CD8-positive, alpha-beta memory T cell (primary cell): ENCODE results near the gene NAPB. TPM values are rescaled to one million over a fixed set of nuclear protein-coding genes. Genes with fewer than 3 reads are reported as not detected.

Experiments
- CTCF ChIA-PET: fragments of 350-600 bp; sonication (Branson Sonifier 250); formaldehyde crosslinking; loops from one replicate; lab custom pipeline; 2021; ENCODE audit warnings: antibody characterized with exemption; lab: Charles Lee
- POLR2A ChIA-PET: fragments of 350-600 bp; sonication (Branson Sonifier 250); formaldehyde crosslinking; loops from one replicate; lab custom pipeline; 2021; ENCODE audit warnings: antibody characterized with exemption; lab: Charles Lee
- DNase-seq, 5 donors: peaks; one replicate each; pipeline versions ENCODE4 v3.0.0 to v3.0.0-alpha.2; 2020 to 2022; ENCODE audit warnings: mixed read lengths in 1 of 5
- H3K27ac ChIP-seq: one replicate; pipeline ENCODE4 v1.7.0; 2013; ENCODE audit warnings: low read depth, mild to moderate bottlenecking, low read length, moderate library complexity
- H3K27me3 ChIP-seq: 2 replicates; pipeline ENCODE4 v1.7.0; 2013; ENCODE audit warnings: low read length, mild to moderate bottlenecking; ENCODE audit not compliant: insufficient read depth, poor library complexity, severe bottlenecking
- H3K36me3 ChIP-seq: 2 replicates; pipeline ENCODE4 v1.7.0; 2013; ENCODE audit warnings: mild to moderate bottlenecking, low read length, moderate library complexity; ENCODE audit not compliant: insufficient read depth
- H3K4me1 ChIP-seq: 2 replicates; pipeline ENCODE4 v1.7.0; 2013; ENCODE audit warnings: mild to moderate bottlenecking, low read length, moderate library complexity; ENCODE audit not compliant: insufficient read depth
- H3K4me3 ChIP-seq: 2 replicates; pipeline ENCODE4 v1.7.0; 2013; ENCODE audit warnings: mild to moderate bottlenecking, low read length
- H3K9me3 ChIP-seq: 2 replicates; pipeline ENCODE4 v1.7.0; 2013; ENCODE audit warnings: mild to moderate bottlenecking, low read length
- H3K27ac Mint-ChIP-seq, 8 donors: one replicate each; pipeline ENCODE4 v1.8.0; 2020 to 2021; ENCODE audit warnings: mixed read lengths in 8 of 8, mild to moderate bottlenecking in 6 of 8, inconsistent platforms in 3 of 8, moderate library complexity in 3 of 8
- H3K27me3 Mint-ChIP-seq, 2 donors: one replicate each; pipeline ENCODE4 v1.8.0; 2020 to 2021; ENCODE audit warnings: mixed read lengths in 2 of 2, mild to moderate bottlenecking in 1 of 2, moderate library complexity in 1 of 2
- H3K36me3 Mint-ChIP-seq, 3 donors: one replicate each; pipeline ENCODE4 v1.8.0; 2020 to 2021; ENCODE audit warnings: mixed read lengths in 3 of 3, inconsistent platforms in 1 of 3, mild to moderate bottlenecking in 1 of 3
- H3K4me1 Mint-ChIP-seq, 3 donors: one replicate each; pipeline ENCODE4 v1.8.0; 2020 to 2021; ENCODE audit warnings: mixed read lengths in 3 of 3, inconsistent platforms in 1 of 3, mild to moderate bottlenecking in 1 of 3
- H3K4me3 Mint-ChIP-seq, 7 donors: one replicate each; pipeline ENCODE4 v1.8.0; 2020 to 2021; ENCODE audit warnings: mixed read lengths in 7 of 7, mild to moderate bottlenecking in 6 of 7, moderate library complexity in 4 of 7, inconsistent platforms in 2 of 7
- H3K9me3 Mint-ChIP-seq, 5 donors: one replicate each; pipeline ENCODE4 v1.8.0; 2020 to 2022; ENCODE audit warnings: mixed read lengths in 5 of 5, mild to moderate bottlenecking in 3 of 5, moderate library complexity in 2 of 5, inconsistent platforms in 1 of 5
- polyA plus RNA-seq: library from polyadenylated mRNA; unstranded; fragments of 300-500 nt; fragmentation: Illumina TruSeq; gene quantifications from one replicate; pipeline ENCODE4 v1.2.3, GENCODE V29; 2021
- total RNA-seq, 2 experiments: library from RNA; stranded (reverse); gene quantifications; one replicate each; pipeline ENCODE4 v1.2.3, GENCODE V29; 2021

The NAPB gene
- total and polyA plus RNA-seq, 3 experiments from 2014 or later, result 5.2 to 7.6 (median 7.4) TPM

DNA sequence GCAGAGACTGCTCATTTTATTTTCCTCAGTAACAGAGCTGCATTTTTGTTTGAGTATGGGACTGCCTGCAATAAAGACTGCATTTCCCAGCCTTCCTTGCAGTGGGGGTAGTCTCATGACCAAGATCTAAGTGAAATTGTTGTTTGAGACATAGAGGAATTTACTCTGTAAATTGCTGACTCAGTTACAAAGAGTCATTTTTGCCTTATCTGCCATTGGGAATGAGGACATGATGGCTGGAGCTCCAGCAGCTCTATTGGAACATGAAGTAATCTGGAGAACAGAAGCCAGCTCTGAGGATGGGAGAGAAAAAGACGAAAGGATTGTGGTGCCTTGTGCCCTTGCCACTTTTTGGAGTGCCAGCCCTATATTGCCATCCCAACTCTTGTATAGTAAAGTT lies 33.5 kb upstream of the NAPB start:
- no peak for DNase-seq
- peaks cover 19% of the 10 kb centered on the region for H3K4me1 ChIP-seq
- Mint-ChIP-seq H3K27me3 (peaks cover 0 to 3% of the 10 kb centered on the region in 2 donors), H3K27ac (no peak overlapping the region), H3K4me1 (peaks cover 23 to 31% (median 26%) of the 10 kb centered on the region in 3 donors), H3K4me3 (no peak overlapping the region), H3K9me3 (no peaks in the 10 kb centered on the region), H3K36me3 (no peaks in the 10 kb centered on the region)
- ChIA-PET POLR2A (no interaction called here), CTCF (interaction anchor here (2.2 kb wide), 1 partner anchor 13 kb away, joined by 4 read pairs; no protein-coding TSS in a partner anchor)
- no peaks in the 10 kb centered on the region for H3K9me3 ChIP-seq
- H3K27me3 ChIP-seq, result no peaks in the 10 kb centered on the region
- no peak overlapping the region for H3K27ac ChIP-seq
- no peaks in the 10 kb centered on the region for H3K36me3 ChIP-seq
- no peak overlapping the region for H3K4me3 ChIP-seq

GRCh38 chr20:23453549-23454543 lies 32.6 kb upstream of the NAPB start:
- ChIA-PET POLR2A (no interaction called here), CTCF (interaction anchor here (1.4 to 2.2 kb wide), 2 partner anchors 11 to 12 kb away, joined by 4 read pairs; no protein-coding TSS in a partner anchor)
- H3K4me3 ChIP-seq, result no peak overlapping the region
- no peak for DNase-seq
- Mint-ChIP-seq H3K27me3 (peaks cover 0 to 2% of the 10 kb centered on the region in 2 donors), H3K36me3 (no peaks in the 10 kb centered on the region), H3K27ac (no peak overlapping the region), H3K4me3 (no peak overlapping the region), H3K4me1 (peaks cover 29 to 38% (median 33%) of the 10 kb centered on the region in 3 donors), H3K9me3 (no peaks in the 10 kb centered on the region)
- H3K27ac ChIP-seq, result no peak overlapping the region
- no peaks in the 10 kb centered on the region for H3K27me3 ChIP-seq
- H3K36me3 ChIP-seq, result no peaks in the 10 kb centered on the region
- H3K9me3 ChIP-seq, result no peaks in the 10 kb centered on the region
- peaks cover 19% of the 10 kb centered on the region for H3K4me1 ChIP-seq

GRCh38 chr20:23452776-23453175 lies 31.5 kb upstream of the NAPB start, which contains the start of gene CST11:
CST11 (minus strand) TSS chr20:23452876; CDS start chr20:23452811, 65 bp downstream.
- Histone ChIP-seq H3K9me3 (no peaks in the 10 kb centered on the region), H3K27me3 (no peaks in the 10 kb centered on the region), H3K36me3 (no peaks in the 10 kb centered on the region), H3K4me1 (peaks cover 19% of the 10 kb centered on the region), H3K27ac (no peak within 1 kb of the TSS), H3K4me3 (no peak within 1 kb of the TSS)
- Mint-ChIP-seq H3K27ac (peak within 1 kb of the TSS in 1 of 8 donors; percentile 77), H3K9me3 (no peaks in the 10 kb centered on the region), H3K36me3 (no peaks in the 10 kb centered on the region), H3K4me1 (peaks cover 29 to 36% (median 31%) of the 10 kb centered on the region in 3 donors), H3K27me3 (peaks cover 0 to 2% of the 10 kb centered on the region in 2 donors), H3K4me3 (no peak within 1 kb of the TSS)
- DNase-seq, result no peak
- CTCF ChIA-PET, result interaction anchor here (1.4 kb wide), 1 partner anchor 10 kb away, joined by 4 read pairs; no protein-coding TSS in a partner anchor
- POLR2A ChIA-PET, result no interaction called here

DNA sequence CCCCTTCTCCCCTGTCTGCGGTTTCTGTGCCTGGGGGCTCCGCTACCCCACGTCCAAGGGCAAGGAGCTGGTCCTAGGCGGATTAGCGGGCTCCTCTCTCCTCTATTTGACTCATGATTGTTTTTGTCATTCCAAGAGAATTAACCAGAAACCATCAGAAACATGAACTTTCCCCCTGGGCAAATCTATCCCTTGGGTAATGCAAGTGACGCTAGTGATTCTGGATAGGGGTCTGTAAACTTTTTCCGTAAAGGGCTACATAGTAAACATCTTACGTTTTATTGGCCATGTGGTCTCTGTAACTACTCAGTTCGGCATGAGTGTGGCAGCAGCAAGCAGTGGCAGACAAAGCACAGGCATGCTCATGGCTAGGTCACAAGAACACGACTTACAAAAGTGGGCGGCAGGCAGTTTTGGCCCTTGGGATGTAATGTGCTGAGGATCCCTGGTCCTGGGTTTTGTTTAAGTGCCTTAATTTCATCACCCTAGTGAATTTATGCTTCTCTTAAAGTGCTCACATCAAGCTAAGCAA lies 30.7 kb upstream of the NAPB start:
- no peak overlapping the region for H3K27ac ChIP-seq
- no peaks in the 10 kb centered on the region for H3K36me3 Mint-ChIP-seq
- H3K27me3 Mint-ChIP-seq, result peaks cover 0 to 2% of the 10 kb centered on the region in 2 donors
- H3K36me3 ChIP-seq, result no peaks in the 10 kb centered on the region
- no peak overlapping the region for H3K4me3 Mint-ChIP-seq
- H3K4me3 ChIP-seq, result no peak overlapping the region
- DNase-seq, result no peak
- no peak overlapping the region for H3K27ac Mint-ChIP-seq
- ChIA-PET CTCF (interaction anchor here (1.3 to 1.4 kb wide), 2 partner anchors 10 kb away, joined by 4 to 5 read pairs; no protein-coding TSS in a partner anchor), POLR2A (no interaction called here)
- no peaks in the 10 kb centered on the region for H3K9me3 ChIP-seq
- no peaks in the 10 kb centered on the region for H3K9me3 Mint-ChIP-seq
- no peaks in the 10 kb centered on the region for H3K27me3 ChIP-seq
- H3K4me1 Mint-ChIP-seq, result peaks cover 26 to 30% (median 26%) of the 10 kb centered on the region in 3 donors
- peaks cover 17% of the 10 kb centered on the region for H3K4me1 ChIP-seq

- Mint-ChIP-seq H3K27me3 (peaks cover 0 to 2% of the 10 kb centered on the region in 2 donors), H3K4me1 (peaks cover 15 to 18% (median 15%) of the 10 kb centered on the region in 3 donors), H3K36me3 (no peaks in the 10 kb centered on the region), H3K27ac (peak overlapping the region in 2 of 8 donors; percentile 5 to 14), H3K9me3 (no peaks in the 10 kb centered on the region), H3K4me3 (no peak overlapping the region)
- ChIA-PET POLR2A (no interaction called here), CTCF (interaction anchor here (1.3 kb wide), 1 partner anchor 8 kb away, joined by 5 read pairs; no protein-coding TSS in a partner anchor)
- no peak overlapping the region for H3K4me3 ChIP-seq
- no peaks in the 10 kb centered on the region for H3K36me3 ChIP-seq
- DNase-seq, result no peak
- no peak overlapping the region for H3K27ac ChIP-seq
- peaks cover 6% of the 10 kb centered on the region for H3K4me1 ChIP-seq
- H3K27me3 ChIP-seq, result no peaks in the 10 kb centered on the region
- no peaks in the 10 kb centered on the region for H3K9me3 ChIP-seq
Measured at GRCh38 chr20:23450877-23451276, 29.6 kb upstream of the NAPB start.

GRCh38 chr20:23449421-23449820 lies 28.1 kb upstream of the NAPB start:
- CTCF ChIA-PET, result no interaction called here
- Histone ChIP-seq H3K36me3 (no peaks in the 10 kb centered on the region), H3K27me3 (no peaks in the 10 kb centered on the region), H3K9me3 (no peaks in the 10 kb centered on the region), H3K27ac (no peak overlapping the region), H3K4me1 (no peaks in the 10 kb centered on the region), H3K4me3 (no peak overlapping the region)
- POLR2A ChIA-PET, result no interaction called here
- peak overlapping the region in 3 of 8 donors; percentile 28 to 77 (median 64) for H3K27ac Mint-ChIP-seq
- no peaks in the 10 kb centered on the region for H3K9me3 Mint-ChIP-seq
- peaks cover 0 to 2% of the 10 kb centered on the region in 2 donors for H3K27me3 Mint-ChIP-seq
- H3K4me1 Mint-ChIP-seq, result peaks cover 7 to 10% (median 8%) of the 10 kb centered on the region in 3 donors
- no peaks in the 10 kb centered on the region for H3K36me3 Mint-ChIP-seq
- H3K4me3 Mint-ChIP-seq, result no peak overlapping the region
- no peak for DNase-seq

DNA sequence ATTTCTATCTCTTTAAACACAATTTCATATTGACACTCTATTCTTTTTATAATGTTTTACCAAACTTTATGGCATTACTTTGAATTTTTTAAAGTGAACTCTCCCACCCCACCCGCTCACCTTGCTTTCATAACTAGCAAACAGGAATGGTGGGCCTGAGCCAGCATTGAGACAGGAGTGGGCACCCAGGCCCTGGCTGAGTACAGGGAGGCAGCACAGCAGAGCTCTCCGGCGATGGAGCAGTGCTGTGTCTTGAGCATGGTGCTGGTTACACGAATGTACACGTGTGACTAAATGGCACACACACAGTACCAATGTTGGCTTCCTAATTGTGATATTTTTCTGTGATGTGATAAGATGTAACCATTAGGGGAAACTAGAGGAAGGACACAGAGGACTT lies 26.9 kb upstream of the NAPB start:
- H3K27me3 ChIP-seq, result no peaks in the 10 kb centered on the region
- Mint-ChIP-seq H3K36me3 (no peaks in the 10 kb centered on the region), H3K4me3 (no peak overlapping the region), H3K4me1 (peaks cover 7 to 10% (median 8%) of the 10 kb centered on the region in 3 donors), H3K9me3 (no peaks in the 10 kb centered on the region), H3K27me3 (peaks cover 0 to 2% of the 10 kb centered on the region in 2 donors), H3K27ac (no peak overlapping the region)
- POLR2A ChIA-PET, result no interaction called here
- H3K27ac ChIP-seq, result no peak overlapping the region
- no peaks in the 10 kb centered on the region for H3K9me3 ChIP-seq
- DNase-seq, result no peak
- no peaks in the 10 kb centered on the region for H3K4me1 ChIP-seq
- H3K4me3 ChIP-seq, result no peak overlapping the region
- H3K36me3 ChIP-seq, result no peaks in the 10 kb centered on the region
- CTCF ChIA-PET, result no interaction called here
